Measurements from ENCODE around the gene TUNAR.

Gene TUNAR

DNA sequence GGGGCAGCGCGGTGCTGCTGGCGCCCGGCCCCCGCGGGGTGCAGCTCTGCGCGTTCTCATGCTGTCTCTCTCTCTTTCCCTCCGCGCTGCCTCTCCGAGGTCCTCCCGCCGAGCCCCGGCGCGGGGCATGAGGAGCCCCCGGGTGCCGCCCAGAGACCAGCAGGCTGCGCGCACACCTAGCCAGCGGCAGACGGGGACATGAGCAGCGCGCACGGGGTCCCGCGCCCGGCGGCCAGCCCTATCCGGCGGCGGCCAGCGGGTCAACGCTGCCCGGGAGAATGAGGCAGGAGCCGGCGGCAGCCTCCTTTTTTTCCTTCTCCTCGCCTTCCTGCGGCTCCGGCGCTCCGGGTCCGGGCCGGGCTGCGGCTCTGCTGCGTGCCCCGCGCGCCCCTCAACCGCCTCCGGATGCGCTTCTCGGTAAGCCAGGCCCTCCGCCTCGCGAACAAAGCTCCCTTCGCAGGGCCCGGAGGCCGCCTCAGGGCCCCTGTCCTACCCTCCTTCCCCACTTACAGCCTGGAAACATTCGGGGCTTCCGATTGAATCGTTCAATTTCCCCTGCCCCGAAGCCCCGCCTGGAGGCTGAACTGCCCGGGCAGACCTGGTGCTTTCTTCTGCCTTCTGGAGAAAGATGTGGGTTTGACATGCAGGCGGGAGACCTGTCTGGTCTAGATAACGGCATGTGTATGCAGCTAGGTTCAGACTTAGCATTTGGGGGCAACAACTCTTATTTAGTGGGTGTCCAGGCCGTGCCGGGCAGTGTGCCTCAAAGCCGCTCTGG is at the start of gene TUNAR:
TUNAR (plus strand) TSS at position 72 of the 778 bp plus-strand sequence.
- Histone ChIP-seq H3K4me3 (ENCODE audit: low read length) (no peak within 1 kb of the TSS), H3K27me3 (ENCODE audit: control insufficient read depth, insufficient read depth, low read length) (peaks cover 37% of the 10 kb centered on the region), H3K9ac (ENCODE audit: low read length) (no peak within 1 kb of the TSS), H3K9me3 (ENCODE audit: control insufficient read depth, low read length) (no peaks in the 10 kb centered on the region), H3K36me3 (ENCODE audit: control insufficient read depth, insufficient read depth, low read length) (no peaks in the 10 kb centered on the region), H3K4me1 (ENCODE audit: control insufficient read depth, insufficient read depth, low read length) (no peaks in the 10 kb centered on the region)

DNA sequence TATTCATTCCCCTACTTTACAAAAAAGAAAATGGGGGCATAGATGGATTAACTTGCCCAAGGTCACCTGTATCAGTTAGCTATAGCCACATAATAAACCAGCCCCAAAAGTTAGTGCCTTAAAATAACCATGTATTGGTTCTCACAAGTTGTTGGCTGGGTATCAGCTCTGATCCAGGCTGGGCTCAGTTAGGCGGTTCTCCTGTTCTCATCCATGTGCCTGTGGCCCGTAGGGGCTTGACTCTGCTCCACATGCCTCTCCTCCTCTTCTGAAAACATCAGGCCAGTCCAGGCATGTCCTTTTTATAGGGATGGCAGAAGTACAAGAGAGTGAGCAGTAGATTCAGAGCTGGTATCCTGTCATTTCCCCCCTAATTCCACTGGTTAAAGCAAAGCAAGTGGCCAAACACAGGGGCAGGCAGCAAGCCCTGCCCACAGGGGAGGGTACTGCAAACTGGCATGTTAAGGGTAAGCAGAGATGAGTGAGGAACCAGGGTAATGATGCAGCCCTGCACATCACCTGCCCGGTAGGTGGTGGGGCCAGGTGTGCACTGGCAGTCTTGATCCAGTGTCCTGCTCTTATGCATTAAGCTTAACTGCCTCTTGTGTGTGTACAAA is 47.9 kb upstream of the TUNAR start:
- Histone ChIP-seq H3K27me3 (ENCODE audit: control insufficient read depth, insufficient read depth, low read length) (peaks cover 4% of the 10 kb centered on the region), H3K9me3 (ENCODE audit: control insufficient read depth, low read length) (peaks cover 4% of the 10 kb centered on the region), H3K36me3 (ENCODE audit: control insufficient read depth, insufficient read depth, low read length) (no peaks in the 10 kb centered on the region), H3K4me3 (ENCODE audit: low read length) (no peak overlapping the region), H3K4me1 (ENCODE audit: control insufficient read depth, insufficient read depth, low read length) (no peaks in the 10 kb centered on the region), H3K9ac (ENCODE audit: low read length) (no peak overlapping the region)

DNA sequence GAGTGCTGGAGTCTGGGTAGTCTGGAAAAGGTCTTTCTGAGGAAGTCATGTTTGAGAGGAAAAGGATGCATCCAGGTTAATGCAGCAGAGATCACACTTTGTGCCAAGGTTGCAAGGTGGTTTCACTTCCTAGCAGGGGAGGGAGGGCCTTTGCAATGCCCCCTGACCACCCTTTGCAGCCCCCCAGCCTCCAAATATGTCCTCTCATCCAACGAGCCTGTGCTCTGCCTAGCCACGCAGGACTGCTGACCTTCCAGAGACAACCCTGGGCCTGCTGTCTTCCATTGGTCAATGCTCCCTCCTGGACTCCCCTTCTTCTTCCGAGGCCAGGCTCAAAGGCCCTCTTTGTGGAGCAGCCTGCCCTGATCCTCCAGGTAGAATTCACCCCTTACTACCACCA is 47.3 kb upstream of the TUNAR start:
- no peak overlapping the region for H3K4me3 ChIP-seq (ENCODE audit: low read length)
- H3K27me3 ChIP-seq (ENCODE audit: control insufficient read depth, insufficient read depth, low read length), result peaks cover 4% of the 10 kb centered on the region

DNA sequence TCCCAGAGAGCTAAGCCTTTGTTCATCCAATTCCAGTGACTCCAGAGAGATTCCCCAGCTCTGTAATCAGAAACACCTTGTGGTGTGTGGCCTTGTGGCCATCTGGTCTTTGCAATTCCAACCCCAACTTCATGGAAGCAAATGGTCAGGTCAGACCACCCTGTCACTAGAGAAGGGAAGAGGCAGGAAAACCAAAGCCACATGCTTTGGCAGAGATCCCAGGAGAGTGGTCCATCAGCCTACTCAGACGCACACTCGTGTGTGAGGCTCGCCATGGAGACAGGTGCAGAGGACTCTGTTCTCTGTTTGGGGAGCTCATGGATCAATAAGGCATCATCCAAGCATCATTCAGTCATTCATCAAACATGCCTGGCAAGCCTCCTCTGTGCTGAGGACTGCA is 46.2 kb upstream of the TUNAR start:
- no peak overlapping the region for H3K9ac ChIP-seq (ENCODE audit: low read length)
- H3K27me3 ChIP-seq (ENCODE audit: control insufficient read depth, insufficient read depth, low read length), result peaks cover 4% of the 10 kb centered on the region
- no peaks in the 10 kb centered on the region for H3K36me3 ChIP-seq (ENCODE audit: control insufficient read depth, insufficient read depth, low read length)
- H3K4me1 ChIP-seq (ENCODE audit: control insufficient read depth, insufficient read depth, low read length), result no peaks in the 10 kb centered on the region
- no peak overlapping the region for H3K4me3 ChIP-seq (ENCODE audit: low read length)
- H3K9me3 ChIP-seq (ENCODE audit: control insufficient read depth, low read length), result peaks cover 4% of the 10 kb centered on the region

More for the DNA sequence above, 47.3 kb upstream of the TUNAR start:
- Histone ChIP-seq H3K9me3 (ENCODE audit: control insufficient read depth, low read length) (peaks cover 4% of the 10 kb centered on the region), H3K4me1 (ENCODE audit: control insufficient read depth, insufficient read depth, low read length) (no peaks in the 10 kb centered on the region), H3K36me3 (ENCODE audit: control insufficient read depth, insufficient read depth, low read length) (no peaks in the 10 kb centered on the region), H3K9ac (ENCODE audit: low read length) (no peak overlapping the region)

DNA sequence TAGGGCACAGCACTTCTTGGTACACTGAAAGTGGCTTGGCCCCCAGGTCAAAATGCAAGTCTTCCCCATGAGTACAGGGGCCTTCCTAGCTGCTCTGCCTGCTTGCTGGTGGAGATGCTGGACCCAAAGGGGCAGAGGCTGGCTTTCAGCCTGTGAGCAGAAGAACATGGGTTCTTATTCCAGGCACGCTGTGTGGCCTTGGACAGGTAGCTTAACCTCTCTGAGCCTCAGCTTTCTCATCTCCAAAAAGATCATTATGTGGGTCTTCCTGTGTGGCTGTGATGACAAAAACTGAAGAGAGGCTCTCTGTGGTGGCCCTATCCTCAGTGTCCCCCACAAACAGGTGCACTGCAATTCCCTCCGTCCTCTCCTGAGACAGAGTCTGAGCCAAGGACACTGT is 45.6 kb upstream of the TUNAR start:
- H3K27me3 ChIP-seq (ENCODE audit: control insufficient read depth, insufficient read depth, low read length), result peaks cover 4% of the 10 kb centered on the region
- H3K4me1 ChIP-seq (ENCODE audit: control insufficient read depth, insufficient read depth, low read length), result no peaks in the 10 kb centered on the region
- no peak overlapping the region for H3K9ac ChIP-seq (ENCODE audit: low read length)
- H3K9me3 ChIP-seq (ENCODE audit: control insufficient read depth, low read length), result peaks cover 4% of the 10 kb centered on the region
- no peaks in the 10 kb centered on the region for H3K36me3 ChIP-seq (ENCODE audit: control insufficient read depth, insufficient read depth, low read length)
- no peak overlapping the region for H3K4me3 ChIP-seq (ENCODE audit: low read length)

DNA sequence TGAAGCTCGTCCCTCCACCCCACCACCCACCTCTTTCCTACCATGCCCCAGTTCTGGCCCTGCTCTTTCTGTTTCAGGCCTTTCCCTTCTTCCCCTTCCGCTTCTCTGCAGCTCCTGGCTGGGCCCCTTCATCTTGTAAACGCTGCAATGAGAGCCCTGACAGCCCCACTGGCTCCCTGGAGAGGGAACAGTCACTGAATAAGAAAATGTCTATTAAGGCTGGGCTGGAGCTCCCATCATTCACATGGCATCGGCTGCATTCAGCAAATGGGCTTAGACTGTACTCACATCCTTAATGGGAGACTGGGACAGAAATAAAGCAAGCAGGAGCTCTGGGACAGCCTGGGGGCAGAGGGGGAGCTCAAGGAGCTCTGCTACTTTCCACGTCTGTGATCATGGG is 45.2 kb upstream of the TUNAR start:
- Histone ChIP-seq H3K9me3 (ENCODE audit: control insufficient read depth, low read length) (peaks cover 4% of the 10 kb centered on the region), H3K4me3 (ENCODE audit: low read length) (no peak overlapping the region), H3K36me3 (ENCODE audit: control insufficient read depth, insufficient read depth, low read length) (no peaks in the 10 kb centered on the region), H3K9ac (ENCODE audit: low read length) (no peak overlapping the region), H3K27me3 (ENCODE audit: control insufficient read depth, insufficient read depth, low read length) (peaks cover 4% of the 10 kb centered on the region), H3K4me1 (ENCODE audit: control insufficient read depth, insufficient read depth, low read length) (no peaks in the 10 kb centered on the region)

DNA sequence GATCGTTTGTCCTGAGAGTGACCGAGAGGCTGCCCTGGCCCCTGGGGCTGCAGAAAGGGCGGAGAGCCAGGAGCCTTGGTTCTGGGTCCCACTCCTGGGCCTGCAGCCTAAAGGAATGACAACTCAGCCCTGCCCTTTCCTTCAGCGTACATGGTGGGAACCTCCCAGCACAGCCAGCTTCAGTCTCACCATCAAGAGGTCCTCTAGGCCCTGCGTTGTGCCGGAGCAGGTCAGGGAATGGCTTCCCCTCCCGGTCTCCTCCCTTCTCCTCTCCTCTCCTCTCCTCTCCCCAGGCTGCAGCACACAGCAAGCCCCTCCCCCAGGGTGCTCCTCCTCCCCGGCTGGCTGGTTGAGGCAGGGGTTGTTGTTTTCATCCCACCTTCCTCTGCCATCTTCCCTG is 44.6 kb upstream of the TUNAR start:
- Histone ChIP-seq H3K9ac (ENCODE audit: low read length) (no peak overlapping the region), H3K4me3 (ENCODE audit: low read length) (no peak overlapping the region), H3K36me3 (ENCODE audit: control insufficient read depth, insufficient read depth, low read length) (no peaks in the 10 kb centered on the region), H3K4me1 (ENCODE audit: control insufficient read depth, insufficient read depth, low read length) (no peaks in the 10 kb centered on the region), H3K27me3 (ENCODE audit: control insufficient read depth, insufficient read depth, low read length) (peaks cover 4% of the 10 kb centered on the region), H3K9me3 (ENCODE audit: control insufficient read depth, low read length) (peaks cover 4% of the 10 kb centered on the region)

DNA sequence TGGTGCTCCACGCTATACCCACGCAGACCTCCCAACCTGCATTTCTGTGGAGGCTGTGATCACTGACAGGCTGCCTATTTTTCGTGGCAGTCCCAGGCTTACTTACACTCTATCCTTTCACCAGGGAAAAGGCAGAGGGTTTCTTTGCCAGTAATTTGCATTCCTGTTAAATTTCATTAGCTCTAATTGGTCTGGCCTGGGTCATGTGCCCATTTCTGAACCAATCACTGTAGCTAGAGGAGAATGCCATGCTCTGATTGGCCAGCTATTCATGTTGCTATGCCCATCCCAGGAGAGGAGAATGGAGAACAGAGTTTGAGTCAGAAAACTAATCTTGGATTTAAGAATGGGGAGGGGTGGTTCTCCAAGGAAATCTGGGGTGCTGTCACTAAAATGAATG is 43.2 kb upstream of the TUNAR start:
- Histone ChIP-seq H3K9ac (ENCODE audit: low read length) (no peak overlapping the region), H3K4me1 (ENCODE audit: control insufficient read depth, insufficient read depth, low read length) (no peaks in the 10 kb centered on the region), H3K27me3 (ENCODE audit: control insufficient read depth, insufficient read depth, low read length) (peaks cover 4% of the 10 kb centered on the region), H3K36me3 (ENCODE audit: control insufficient read depth, insufficient read depth, low read length) (no peaks in the 10 kb centered on the region), H3K4me3 (ENCODE audit: low read length) (no peak overlapping the region), H3K9me3 (ENCODE audit: control insufficient read depth, low read length) (peaks cover 4% of the 10 kb centered on the region)

DNA sequence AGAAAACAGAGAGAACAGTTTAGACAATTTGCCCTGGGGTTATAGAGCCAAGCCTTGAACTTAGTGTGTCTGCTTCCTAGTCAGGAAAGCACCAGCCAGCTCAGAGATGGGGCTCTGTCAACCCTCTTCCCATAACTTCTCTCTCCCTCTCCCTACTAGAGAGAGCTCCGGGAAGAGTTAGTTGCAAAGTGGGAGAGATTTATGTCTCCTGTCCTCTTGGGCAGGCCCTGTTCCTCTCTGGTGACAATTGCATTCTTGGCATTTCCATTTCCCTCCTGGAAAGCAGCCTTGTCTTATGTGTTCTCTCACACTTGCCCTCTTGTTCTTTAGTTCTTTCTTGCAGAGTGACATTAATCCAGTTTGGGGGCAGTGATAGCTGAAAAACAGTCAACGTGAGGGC is 42.1 kb upstream of the TUNAR start:
- Histone ChIP-seq H3K9ac (ENCODE audit: low read length) (no peak overlapping the region), H3K27me3 (ENCODE audit: control insufficient read depth, insufficient read depth, low read length) (peaks cover 4% of the 10 kb centered on the region), H3K36me3 (ENCODE audit: control insufficient read depth, insufficient read depth, low read length) (no peaks in the 10 kb centered on the region), H3K4me3 (ENCODE audit: low read length) (no peak overlapping the region), H3K9me3 (ENCODE audit: control insufficient read depth, low read length) (no peaks in the 10 kb centered on the region), H3K4me1 (ENCODE audit: control insufficient read depth, insufficient read depth, low read length) (no peaks in the 10 kb centered on the region)

DNA sequence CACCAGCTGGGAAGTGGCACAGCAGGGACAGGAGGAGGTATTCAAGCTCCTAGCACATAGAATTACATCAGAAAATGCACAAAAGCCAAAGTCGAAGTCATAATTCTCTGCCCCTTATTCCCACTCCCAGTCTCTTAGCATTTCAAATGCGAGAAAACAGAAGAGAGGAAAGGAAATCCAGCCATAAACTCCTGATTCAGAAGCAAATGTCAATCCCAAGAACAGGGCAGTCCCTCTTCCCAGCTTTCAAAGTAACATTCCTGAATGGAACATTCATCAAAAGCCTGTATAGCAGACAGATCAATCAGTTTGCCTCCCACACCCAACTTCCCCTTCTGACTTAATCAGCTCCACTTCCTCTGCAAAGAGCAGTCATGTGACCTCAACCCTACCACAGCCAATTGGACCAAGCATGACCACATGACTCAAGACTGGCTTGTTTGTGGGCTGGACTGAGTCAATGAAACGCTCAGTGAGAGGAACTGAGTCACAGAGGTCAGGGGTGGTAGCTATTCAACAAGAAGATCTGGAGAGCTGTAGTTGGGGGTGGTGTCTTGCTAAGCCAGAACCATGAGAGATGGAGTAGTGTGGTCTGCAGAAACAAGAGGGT is 41.4 kb upstream of the TUNAR start:
- Histone ChIP-seq H3K4me1 (ENCODE audit: control insufficient read depth, insufficient read depth, low read length) (no peaks in the 10 kb centered on the region), H3K9ac (ENCODE audit: low read length) (no peak overlapping the region), H3K4me3 (ENCODE audit: low read length) (no peak overlapping the region), H3K9me3 (ENCODE audit: control insufficient read depth, low read length) (no peaks in the 10 kb centered on the region), H3K36me3 (ENCODE audit: control insufficient read depth, insufficient read depth, low read length) (no peaks in the 10 kb centered on the region), H3K27me3 (ENCODE audit: control insufficient read depth, insufficient read depth, low read length) (peaks cover 4% of the 10 kb centered on the region)

DNA sequence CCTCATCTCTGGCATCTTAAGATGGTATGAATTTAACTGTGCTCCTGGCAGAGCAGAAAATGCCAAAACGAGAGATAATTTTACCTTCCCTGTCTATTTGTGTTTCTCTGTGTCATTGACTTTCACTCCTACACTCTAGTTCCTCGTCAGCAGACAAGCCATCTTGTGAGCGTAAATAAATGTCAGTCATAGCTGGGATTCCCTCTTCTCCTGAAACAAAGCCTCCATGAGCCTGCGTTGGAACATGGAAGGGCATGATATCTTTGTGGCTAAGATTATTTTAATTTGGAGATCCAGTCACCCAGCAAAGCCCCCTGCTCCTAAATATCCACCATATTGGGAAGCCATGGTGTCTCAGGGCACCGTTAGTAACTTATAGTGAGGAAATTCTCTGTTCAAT is 37.8 kb upstream of the TUNAR start:
- Histone ChIP-seq H3K9me3 (ENCODE audit: control insufficient read depth, low read length) (no peaks in the 10 kb centered on the region), H3K4me1 (ENCODE audit: control insufficient read depth, insufficient read depth, low read length) (no peaks in the 10 kb centered on the region), H3K36me3 (ENCODE audit: control insufficient read depth, insufficient read depth, low read length) (no peaks in the 10 kb centered on the region), H3K9ac (ENCODE audit: low read length) (no peak overlapping the region), H3K27me3 (ENCODE audit: control insufficient read depth, insufficient read depth, low read length) (no peaks in the 10 kb centered on the region), H3K4me3 (ENCODE audit: low read length) (no peak overlapping the region)

DNA sequence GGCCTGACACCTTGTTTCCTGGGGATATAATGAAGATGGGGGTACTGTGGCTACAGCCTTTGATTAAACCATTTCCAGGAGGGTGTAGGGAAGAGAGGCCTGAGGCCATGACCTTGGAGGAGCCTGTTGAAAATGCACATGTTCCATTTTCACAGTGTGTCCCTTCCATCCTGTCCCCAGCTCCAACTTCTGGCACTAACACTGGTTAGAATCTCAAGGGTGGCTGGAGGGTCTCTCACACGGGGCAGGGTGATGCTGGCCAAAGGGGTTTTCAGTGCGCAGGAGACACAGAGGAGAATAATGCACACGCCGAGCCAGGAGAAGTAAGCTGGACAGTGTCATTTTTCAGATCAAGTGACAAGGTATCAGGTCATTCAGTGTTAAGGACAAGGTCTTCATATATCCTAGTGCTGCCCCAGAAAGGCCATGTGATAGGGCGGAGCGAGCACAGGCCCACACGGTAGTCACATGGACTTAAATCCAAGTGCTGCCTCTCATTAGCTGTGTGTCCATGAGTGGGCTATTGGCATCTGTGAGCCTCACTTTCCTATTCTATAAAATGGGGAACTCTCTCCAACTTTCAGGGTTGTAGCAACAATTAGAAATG is 36.4 kb upstream of the TUNAR start:
- H3K36me3 ChIP-seq (ENCODE audit: control insufficient read depth, insufficient read depth, low read length), result no peaks in the 10 kb centered on the region
- no peaks in the 10 kb centered on the region for H3K9me3 ChIP-seq (ENCODE audit: control insufficient read depth, low read length)
- no peak overlapping the region for H3K4me3 ChIP-seq (ENCODE audit: low read length)
- no peaks in the 10 kb centered on the region for H3K27me3 ChIP-seq (ENCODE audit: control insufficient read depth, insufficient read depth, low read length)
- no peak overlapping the region for H3K9ac ChIP-seq (ENCODE audit: low read length)
- H3K4me1 ChIP-seq (ENCODE audit: control insufficient read depth, insufficient read depth, low read length), result no peaks in the 10 kb centered on the region
